A673 (cell line): Measurements from ENCODE around the gene TNFSF4. TPM values are rescaled to one million over a fixed set of nuclear protein-coding genes. Genes with fewer than 3 reads are reported as not detected.

Source experiments
- Bru-seq: library from RNA; stranded (reverse); fragments of 400-500 nt; gene quantifications from one replicate; lab custom pipeline; 2021; lab: Mats Ljungman, UMichigan
- BruChase-seq, 2 experiments: library from RNA; stranded (reverse); fragments of 400-500 nt; gene quantifications; one replicate each; lab custom pipeline; 2021; lab: Mats Ljungman, UMichigan
- BruUV-seq: library from RNA; stranded (reverse); fragments of 400-500 nt; replicated peaks from 2 replicates; lab custom pipeline; 2021; lab: Mats Ljungman, UMichigan
- CTCF ChIA-PET: fragments of 300-600 bp; sonication (Branson Sonifier 250); formaldehyde crosslinking; loops from one replicate; lab custom pipeline; 2022; ENCODE audit warnings: antibody characterized with exemption; lab: Charles Lee
- POLR2A ChIA-PET: fragments of 300-600 bp; sonication (Branson Sonifier 250); formaldehyde crosslinking; loops from one replicate; lab custom pipeline; 2022; ENCODE audit warnings: antibody characterized with exemption; ENCODE audit not compliant: low non-redundant PET; lab: Charles Lee
- DNase-seq: peaks from one replicate; pipeline ENCODE4 v3.0.0-alpha.2; 2015; ENCODE audit warnings: low spot score
- H3K27ac ChIP-seq: fragments of 200-600 bp; sonication (generic); 2 replicates; pipeline ENCODE4 v1.5.1; 2016; ENCODE audit warnings: mixed run types, low read depth, mild to moderate bottlenecking, mixed read lengths, antibody characterized with exemption, low read length; ENCODE audit not compliant: poor library complexity, severe bottlenecking
- H3K27me3 ChIP-seq: fragments of 200-600 bp; sonication (generic); replicated peaks from 2 replicates; pipeline ENCODE4 v1.6.1; 2017; ENCODE audit warnings: mixed run types, low read depth, mild to moderate bottlenecking, mixed read lengths, antibody characterized with exemption, low read length; ENCODE audit not compliant: insufficient read depth, poor library complexity
- H3K36me3 ChIP-seq: fragments of 200-600 bp; sonication (generic); 2 replicates; pipeline ENCODE4 v1.6.1; 2016; ENCODE audit warnings: mixed run types, mild to moderate bottlenecking, mixed read lengths, antibody characterized with exemption, low read length; ENCODE audit not compliant: insufficient read depth, poor library complexity, severe bottlenecking
- H3K4me1 ChIP-seq: fragments of 200-600 bp; sonication (generic); 2 replicates; pipeline ENCODE4 v1.6.1; 2017; ENCODE audit warnings: mixed run types, mild to moderate bottlenecking, mixed read lengths, antibody characterized with exemption, low read length; ENCODE audit not compliant: insufficient read depth, poor library complexity, severe bottlenecking
- H3K4me3 ChIP-seq: fragments of 200-600 bp; sonication (generic); 2 replicates; pipeline ENCODE4 v1.5.1; 2016; ENCODE audit warnings: low read depth, mixed run types, mild to moderate bottlenecking, mixed read lengths, low read length; ENCODE audit not compliant: poor library complexity, severe bottlenecking
- H3K9me3 ChIP-seq: fragments of 200-600 bp; sonication (generic); 2 replicates; pipeline ENCODE4 v1.6.1; 2016; ENCODE audit warnings: mixed run types, low read depth, mild to moderate bottlenecking, mixed read lengths, antibody characterized with exemption, low read length; ENCODE audit not compliant: poor library complexity, severe bottlenecking
- CTCF ChIP-seq: fragments of 300-800, 200-600 bp; sonication (generic); conservative IDR thresholded peaks from 2 replicates; pipeline ENCODE4 v1.5.1; 2017; ENCODE audit warnings: low read depth, mild to moderate bottlenecking, antibody characterized with exemption, low read length, moderate library complexity, mixed read lengths
- EZH2 ChIP-seq: fragments of 200-600 bp; sonication (generic); IDR thresholded peaks from 2 replicates; pipeline ENCODE4 v1.6.1; 2017; ENCODE audit warnings: borderline replicate concordance, low read depth, mild to moderate bottlenecking, mixed read lengths, antibody characterized with exemption, low read length; ENCODE audit not compliant: poor library complexity, severe bottlenecking
- intact Hi-C: fragments of 100-400 bp; cut with micrococcal nuclease; formaldehyde crosslinking; loops from one replicate; pipeline ENCODE4 v1.10.0; 2022; ENCODE audit not compliant: unreplicated experiment
- long read RNA-seq: library from polyadenylated mRNA; stranded (forward); transcript quantifications from one replicate; pipeline ENCODE4 v2.0.0, GENCODE V29; 2022
- total RNA-seq: library from RNA; stranded (reverse); gene quantifications from 2 replicates; pipeline ENCODE4 v1.2.3, GENCODE V29; 2021

Gene TNFSF4, protein sequence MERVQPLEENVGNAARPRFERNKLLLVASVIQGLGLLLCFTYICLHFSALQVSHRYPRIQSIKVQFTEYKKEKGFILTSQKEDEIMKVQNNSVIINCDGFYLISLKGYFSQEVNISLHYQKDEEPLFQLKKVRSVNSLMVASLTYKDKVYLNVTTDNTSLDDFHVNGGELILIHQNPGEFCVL
- total RNA-seq (0.20 and 0.21 TPM in 2 replicates), Bru-seq, nascent RNA (percentile 30 among the genes with signal in this experiment), BruChase-seq, experiment 1, labeled RNA remaining after a 2-hour chase (percentile 31 among the genes with signal in this experiment), BruChase-seq, experiment 2, labeled RNA remaining after a 6-hour chase (percentile 29 among the genes with signal in this experiment)
- long read RNA-seq, partial matches to known transcripts, result 0 of 1 reads
- long read RNA-seq, other reads (novel, unspliced or antisense), result 1 of 1 reads

DNA sequence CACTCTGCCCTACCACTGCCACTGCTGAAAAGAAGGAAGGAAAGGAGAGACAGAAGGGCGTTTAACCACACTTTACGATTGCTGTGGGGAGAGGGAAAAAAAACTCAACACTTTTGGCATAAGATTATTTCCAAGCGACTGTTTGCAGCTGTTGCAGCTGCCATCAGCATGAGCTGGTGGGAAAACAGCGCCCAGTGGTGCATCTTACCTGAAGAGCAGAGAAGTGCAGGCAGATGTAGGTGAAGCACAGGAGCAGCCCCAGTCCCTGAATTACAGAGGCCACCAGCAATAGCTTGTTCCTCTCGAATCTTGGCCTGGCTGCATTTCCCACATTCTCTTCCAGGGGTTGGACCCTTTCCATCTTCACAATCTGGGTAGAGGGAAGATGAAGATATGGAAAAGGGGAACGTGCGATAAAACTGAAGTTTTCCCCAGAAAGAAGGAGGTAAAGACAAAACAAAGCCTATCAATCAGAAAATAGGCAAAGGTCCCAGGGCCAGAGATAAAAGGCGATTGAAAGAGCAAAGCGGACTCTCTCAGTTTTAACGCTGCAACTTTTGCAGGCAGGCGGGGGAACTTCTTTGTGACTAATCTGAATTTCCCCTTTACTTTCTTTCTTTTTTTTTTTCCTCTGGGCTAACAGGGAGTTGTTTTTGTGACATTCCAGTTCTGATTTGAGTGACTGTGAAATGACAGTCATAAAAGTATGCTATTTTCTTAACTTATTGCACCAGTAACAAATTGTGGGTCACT, at the start of gene TNFSF4:
TSS of gene TNFSF4 (minus strand) at position 516 of the 753 bp plus-strand sequence. CDS start at position 361, 155 bp downstream.
- DNase-seq, result no peak
- H3K36me3 ChIP-seq, result no peaks in the 10 kb centered on the region
- TF ChIP-seq CTCF (no peak), EZH2 (no peak)
- H3K27ac ChIP-seq, result no peak within 1 kb of the TSS
- H3K4me3 ChIP-seq, result no peak within 1 kb of the TSS
- POLR2A ChIA-PET, result no interaction called here
- H3K9me3 ChIP-seq, result no peaks in the 10 kb centered on the region
- CTCF ChIA-PET, result no interaction called here
- H3K27me3 ChIP-seq, result no peaks in the 10 kb centered on the region
- no TSS peak for BruUV-seq
- intact Hi-C loops, result loop anchor here (2.0 kb wide), 1 partner anchor 68 kb away; no protein-coding TSS in a partner anchor
- peaks cover 7% of the 10 kb centered on the region for H3K4me1 ChIP-seq

DNA sequence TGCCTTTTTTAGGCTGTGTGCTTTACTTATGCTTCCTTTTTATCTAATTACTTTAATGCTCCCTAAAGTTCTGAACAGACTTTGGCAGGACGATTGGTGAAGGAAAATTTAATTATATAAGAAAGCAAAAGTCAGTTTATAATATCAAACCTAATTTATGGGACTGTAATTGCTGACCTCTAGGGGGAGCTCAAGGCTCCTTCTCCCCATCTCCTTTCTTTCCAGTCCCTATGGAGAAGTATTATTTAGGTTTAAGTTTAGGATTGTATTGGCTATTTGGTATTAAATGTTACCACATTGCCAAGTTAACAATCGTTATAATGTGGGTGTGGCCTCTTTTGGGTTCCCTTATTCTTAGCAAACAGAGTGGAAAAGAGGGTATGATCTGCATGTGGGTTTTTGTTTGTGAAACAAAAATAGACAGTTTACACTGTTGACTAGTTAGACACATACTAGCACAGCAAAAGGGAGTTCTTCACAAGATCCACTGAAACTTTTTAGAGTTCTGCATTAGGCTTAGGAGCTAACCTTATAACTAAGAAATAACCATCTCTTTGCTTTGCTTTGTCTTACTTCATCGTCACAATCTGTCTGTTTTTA, 48.2 kb upstream of the TNFSF4 start:
- CTCF ChIA-PET, result interaction anchor here (0.7 kb wide), 1 partner anchor 31 kb away, joined by 3 read pairs; no protein-coding TSS in a partner anchor
- no peaks in the 10 kb centered on the region for H3K9me3 ChIP-seq
- DNase-seq, result peak; percentile 48
- no peak overlapping the region for H3K4me3 ChIP-seq
- no peaks in the 10 kb centered on the region for H3K36me3 ChIP-seq
- no peaks in the 10 kb centered on the region for H3K27me3 ChIP-seq
- BruUV-seq, result no TSS peak
- POLR2A ChIA-PET, result no interaction called here
- H3K4me1 ChIP-seq, result no peaks in the 10 kb centered on the region
- intact Hi-C loops, result loop anchor here (10.0 kb wide), 1 partner anchor 149 kb away; no protein-coding TSS in a partner anchor
- no peak overlapping the region for H3K27ac ChIP-seq
- TF ChIP-seq EZH2 (no peak), CTCF (peak; percentile 91)

DNA sequence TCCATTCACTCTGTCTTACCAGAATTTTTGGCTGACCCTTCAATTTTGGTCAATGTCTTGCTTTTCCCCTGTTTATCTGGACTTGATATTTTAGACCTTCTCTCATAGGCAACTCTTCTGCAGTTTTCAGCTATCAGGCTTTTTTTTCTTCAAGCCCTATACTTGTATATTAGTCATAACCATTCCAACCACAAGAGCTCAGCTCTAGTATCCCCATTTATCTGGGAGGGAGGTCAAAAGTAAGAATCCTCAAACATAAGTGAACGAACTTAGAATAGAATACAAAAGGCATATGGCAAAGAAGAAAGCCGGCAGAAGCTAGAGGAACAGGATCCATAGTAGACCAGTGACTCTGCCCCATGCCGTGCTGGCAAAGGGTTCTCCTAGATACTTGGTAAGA, 45.9 kb upstream of the TNFSF4 start:
- no peak overlapping the region for H3K4me3 ChIP-seq
- TF ChIP-seq EZH2, result no peak
- DNase-seq, result no peak
- BruUV-seq, result no TSS peak
- no peaks in the 10 kb centered on the region for H3K27me3 ChIP-seq
- intact Hi-C loops, result loop anchor here (10.0 kb wide), 1 partner anchor 152 kb away; no protein-coding TSS in a partner anchor
- no peaks in the 10 kb centered on the region for H3K4me1 ChIP-seq
- H3K36me3 ChIP-seq, result no peaks in the 10 kb centered on the region
- H3K27ac ChIP-seq, result no peak overlapping the region
- no peaks in the 10 kb centered on the region for H3K9me3 ChIP-seq
- POLR2A ChIA-PET, result no interaction called here
- CTCF ChIA-PET, result no interaction called here
